Measurements from ENCODE around the gene ZSCAN10. TPM values are rescaled to one million over a fixed set of nuclear protein-coding genes. Genes with fewer than 3 reads are reported as not detected.
"Not testable (repeated sequence)": the region's sequence is repeated elsewhere in the genome, so short reads cannot be mapped to it uniquely, and the experiment has no call there.

The ZSCAN10 gene
- polyA plus RNA-seq, 1 donor (not counting 4 experiments of a cell fraction or from before 2014, with no cell fraction given): not detected

DNA sequence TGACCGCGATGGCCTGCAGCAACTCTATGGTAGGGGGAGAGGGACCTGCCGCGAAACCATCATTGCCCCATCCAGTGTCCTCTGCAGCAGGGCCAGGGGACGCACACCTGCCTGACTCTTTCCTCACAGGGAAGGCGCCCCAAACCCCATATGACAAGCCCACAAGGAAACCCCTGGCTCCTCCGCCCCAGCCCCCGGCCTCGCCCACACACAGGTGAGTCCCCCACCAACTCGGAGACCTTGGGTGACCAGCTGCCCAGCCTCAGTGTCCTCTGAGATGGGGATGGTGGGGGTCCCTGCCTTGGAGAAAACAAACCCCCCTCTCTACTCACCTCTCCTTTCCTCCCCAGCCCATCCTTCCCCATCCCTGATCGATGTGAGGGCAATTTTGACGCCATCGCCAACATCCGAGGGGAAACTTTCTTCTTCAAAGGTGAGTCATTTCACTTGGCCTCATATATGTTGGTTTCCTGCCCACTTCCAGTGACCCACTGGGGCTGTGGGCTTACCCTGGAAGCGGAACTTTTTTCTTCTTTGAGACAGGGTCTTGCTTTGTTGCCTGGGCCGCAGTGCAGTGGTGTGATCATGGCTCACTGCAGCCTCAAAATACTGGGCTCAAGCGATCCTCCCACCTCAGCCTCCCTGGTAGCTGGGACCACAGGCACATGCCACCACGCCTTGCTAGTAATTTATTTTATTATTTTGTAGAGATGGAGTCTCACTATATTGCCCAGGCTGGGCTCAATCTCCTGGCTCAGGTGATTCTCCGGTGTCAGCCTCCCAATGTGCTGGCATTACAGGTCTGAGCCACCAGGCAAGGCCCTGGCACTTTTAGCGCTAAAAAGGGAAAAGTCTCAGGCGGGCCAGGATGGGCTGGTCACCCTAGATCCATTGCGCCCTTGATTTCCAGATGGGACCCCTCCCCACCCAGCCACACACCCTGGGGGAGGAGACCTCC, 41.6 kb downstream of the ZSCAN10 start:
- no peak for FAIRE-seq

DNA sequence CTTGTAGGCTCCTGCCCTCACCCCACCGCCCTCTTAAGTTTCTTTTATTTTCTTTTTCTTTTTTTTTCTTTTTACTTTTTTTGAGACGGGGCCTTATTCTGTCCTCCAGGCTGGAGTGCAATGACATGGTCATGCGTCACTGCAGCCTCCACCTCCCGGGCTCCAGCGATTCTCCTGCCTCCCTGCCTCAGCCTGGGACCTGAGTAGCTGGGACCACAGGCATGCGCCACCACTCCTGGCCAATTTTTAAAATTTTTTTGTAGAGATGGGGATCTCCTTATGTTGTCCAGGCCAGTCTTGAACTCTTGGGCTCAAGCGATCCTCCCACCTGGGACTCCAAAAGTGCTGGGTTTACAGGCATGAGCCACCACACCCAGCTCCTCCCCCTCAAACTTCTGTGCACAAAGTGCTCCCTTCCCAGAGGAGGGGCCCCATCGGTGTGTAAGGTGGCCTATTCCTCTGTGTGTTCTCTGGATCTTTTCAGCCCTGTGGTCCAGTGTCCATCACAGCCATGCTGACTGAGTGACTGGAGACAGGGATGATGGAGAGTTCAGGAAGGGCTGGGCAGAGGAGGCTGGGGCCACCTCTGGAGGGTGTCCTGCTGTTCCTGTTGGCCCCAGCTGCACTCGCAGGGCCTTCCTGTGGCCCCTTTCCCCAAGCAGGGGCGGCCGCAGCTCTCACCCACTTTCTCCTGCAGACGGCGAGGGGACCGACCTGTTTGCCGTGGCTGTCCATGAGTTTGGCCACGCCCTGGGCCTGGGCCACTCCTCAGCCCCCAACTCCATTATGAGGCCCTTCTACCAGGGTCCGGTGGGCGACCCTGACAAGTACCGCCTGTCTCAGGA, 42.5 kb downstream of the ZSCAN10 start:
- no peaks in the 10 kb centered on the region for H4K20me1 ChIP-seq (ENCODE audit: control insufficient read depth, extremely low read depth, insufficient read depth, low read length)
- no peak overlapping the region for H3K4me2 ChIP-seq (ENCODE audit: control insufficient read depth, extremely low read depth, insufficient read depth, low read depth, low read length)
- H3K9me1 ChIP-seq (ENCODE audit: control insufficient read depth, extremely low read depth, insufficient read depth, low read length): no peaks in the 10 kb centered on the region
- FAIRE-seq: no peak
- H3K27ac ChIP-seq (ENCODE audit: control insufficient read depth, insufficient read depth, low read length): no peak overlapping the region
- DNase-seq (ENCODE audit: low read depth, low spot score): no peak
- H2AFZ ChIP-seq (ENCODE audit: control insufficient read depth, low read length): no peak overlapping the region
- no peaks in the 10 kb centered on the region for H3K9me3 ChIP-seq (ENCODE audit: control insufficient read depth, low read depth, low read length)
- no peaks in the 10 kb centered on the region for H3K79me2 ChIP-seq (ENCODE audit: control insufficient read depth, insufficient read depth, low read length)
- no peak overlapping the region for H3K4me3 ChIP-seq (ENCODE audit: control insufficient read depth in 2 of 3, extremely low read depth in 1 of 3, insufficient read depth in 2 of 3, low read depth in 1 of 3, low read length in 3 of 3)
- dilution Hi-C loops (cut with MboI; ENCODE audit: extremely low pct_ligation_motif_present, low sequenced_read_pairs): no loop called here
- H3K36me3 ChIP-seq (ENCODE audit: control insufficient read depth in 2 of 2, extremely low read depth in 1 of 2, insufficient read depth in 2 of 2, low read length in 2 of 2): peaks cover 0 to 6% of the 10 kb centered on the region in 2 experiments
- TF ChIP-seq EZH2 (IDR thresholded peaks at IDR 0.05; ENCODE audit: low read length): no peak
- TF ChIP-seq, protein P1, sequence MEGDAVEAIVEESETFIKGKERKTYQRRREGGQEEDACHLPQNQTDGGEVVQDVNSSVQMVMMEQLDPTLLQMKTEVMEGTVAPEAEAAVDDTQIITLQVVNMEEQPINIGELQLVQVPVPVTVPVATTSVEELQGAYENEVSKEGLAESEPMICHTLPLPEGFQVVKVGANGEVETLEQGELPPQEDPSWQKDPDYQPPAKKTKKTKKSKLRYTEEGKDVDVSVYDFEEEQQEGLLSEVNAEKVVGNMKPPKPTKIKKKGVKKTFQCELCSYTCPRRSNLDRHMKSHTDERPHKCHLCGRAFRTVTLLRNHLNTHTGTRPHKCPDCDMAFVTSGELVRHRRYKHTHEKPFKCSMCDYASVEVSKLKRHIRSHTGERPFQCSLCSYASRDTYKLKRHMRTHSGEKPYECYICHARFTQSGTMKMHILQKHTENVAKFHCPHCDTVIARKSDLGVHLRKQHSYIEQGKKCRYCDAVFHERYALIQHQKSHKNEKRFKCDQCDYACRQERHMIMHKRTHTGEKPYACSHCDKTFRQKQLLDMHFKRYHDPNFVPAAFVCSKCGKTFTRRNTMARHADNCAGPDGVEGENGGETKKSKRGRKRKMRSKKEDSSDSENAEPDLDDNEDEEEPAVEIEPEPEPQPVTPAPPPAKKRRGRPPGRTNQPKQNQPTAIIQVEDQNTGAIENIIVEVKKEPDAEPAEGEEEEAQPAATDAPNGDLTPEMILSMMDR (optimal IDR thresholded peaks at IDR 0.05 in 1 of 3, IDR thresholded peaks at IDR 0.05 in 1 of 3, conservative IDR thresholded peaks at IDR 0.05 in 1 of 3; ENCODE audit: extremely low read depth in 1 of 3, insufficient read depth in 2 of 3, low read length in 3 of 3): no peak
- peaks cover 8% of the 10 kb centered on the region for H3K4me1 ChIP-seq (ENCODE audit: control insufficient read depth, extremely low read depth, insufficient read depth, low read length)
- H3K9ac ChIP-seq (ENCODE audit: control insufficient read depth, extremely low read depth, insufficient read depth, low read length): no peak overlapping the region
- no peaks in the 10 kb centered on the region for H3K27me3 ChIP-seq (ENCODE audit: control insufficient read depth, extremely low read depth, insufficient read depth, low read length)

More for the DNA sequence above, 41.6 kb downstream of the ZSCAN10 start:
- H3K9me3 ChIP-seq (ENCODE audit: control insufficient read depth, low read depth, low read length): no peaks in the 10 kb centered on the region
- H3K4me1 ChIP-seq (ENCODE audit: control insufficient read depth, extremely low read depth, insufficient read depth, low read length): peaks cover 8% of the 10 kb centered on the region
- no peak overlapping the region for H3K9ac ChIP-seq (ENCODE audit: control insufficient read depth, extremely low read depth, insufficient read depth, low read length)
- H3K79me2 ChIP-seq (ENCODE audit: control insufficient read depth, insufficient read depth, low read length): no peaks in the 10 kb centered on the region
- peaks cover 0 to 6% of the 10 kb centered on the region in 2 experiments for H3K36me3 ChIP-seq (ENCODE audit: control insufficient read depth in 2 of 2, extremely low read depth in 1 of 2, insufficient read depth in 2 of 2, low read length in 2 of 2)
- no peak for DNase-seq (ENCODE audit: low read depth, low spot score)
- no peaks in the 10 kb centered on the region for H3K27me3 ChIP-seq (ENCODE audit: control insufficient read depth, extremely low read depth, insufficient read depth, low read length)
- H3K27ac ChIP-seq (ENCODE audit: control insufficient read depth, insufficient read depth, low read length): no peak overlapping the region
- no peak for TF ChIP-seq EZH2 (IDR thresholded peaks at IDR 0.05; ENCODE audit: low read length)
- TF ChIP-seq, protein P1 (optimal IDR thresholded peaks at IDR 0.05 in 1 of 3, IDR thresholded peaks at IDR 0.05 in 1 of 3, conservative IDR thresholded peaks at IDR 0.05 in 1 of 3; ENCODE audit: extremely low read depth in 1 of 3, insufficient read depth in 2 of 3, low read length in 3 of 3): no peak
- dilution Hi-C loops (cut with MboI; ENCODE audit: extremely low pct_ligation_motif_present, low sequenced_read_pairs): no loop called here
- H3K4me3 ChIP-seq (ENCODE audit: control insufficient read depth in 2 of 3, extremely low read depth in 1 of 3, insufficient read depth in 2 of 3, low read depth in 1 of 3, low read length in 3 of 3): peak overlapping the region in 2 of 3 experiments; percentile 81 to 97
- H4K20me1 ChIP-seq (ENCODE audit: control insufficient read depth, extremely low read depth, insufficient read depth, low read length): no peaks in the 10 kb centered on the region
- H2AFZ ChIP-seq (ENCODE audit: control insufficient read depth, low read length): no peak overlapping the region
- H3K9me1 ChIP-seq (ENCODE audit: control insufficient read depth, extremely low read depth, insufficient read depth, low read length): no peaks in the 10 kb centered on the region
- H3K4me2 ChIP-seq (ENCODE audit: control insufficient read depth, extremely low read depth, insufficient read depth, low read depth, low read length): peak overlapping the region; percentile 82

DNA sequence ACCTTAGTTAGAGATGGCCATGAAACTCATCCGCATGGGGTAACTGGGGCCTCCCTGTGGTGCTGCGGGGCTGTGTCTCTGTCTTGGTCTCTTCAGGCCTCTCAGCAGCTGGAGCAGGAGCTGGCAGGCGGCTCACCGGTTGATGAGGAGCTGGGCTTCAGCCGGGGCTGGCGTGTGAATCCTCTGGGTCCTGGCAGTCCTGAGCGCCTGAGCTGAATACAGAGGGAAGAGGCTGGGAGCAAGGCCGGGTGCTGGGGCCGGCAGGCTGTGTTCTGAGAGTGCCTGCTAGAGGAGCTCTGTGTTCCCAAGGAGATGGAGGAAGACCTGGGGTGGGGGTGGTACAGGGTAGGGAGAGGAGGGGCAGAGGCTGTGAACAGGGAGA, 43.4 kb downstream of the ZSCAN10 start:
- FAIRE-seq; H3K4me3 ChIP-seq (ENCODE audit: control insufficient read depth in 2 of 3, extremely low read depth in 1 of 3, insufficient read depth in 2 of 3, low read depth in 1 of 3, low read length in 3 of 3); H3K36me3 ChIP-seq (ENCODE audit: control insufficient read depth in 2 of 2, extremely low read depth in 1 of 2, insufficient read depth in 2 of 2, low read length in 2 of 2); H3K27ac ChIP-seq (ENCODE audit: control insufficient read depth, insufficient read depth, low read length); H3K79me2 ChIP-seq (ENCODE audit: control insufficient read depth, insufficient read depth, low read length); H3K4me2 ChIP-seq (ENCODE audit: control insufficient read depth, extremely low read depth, insufficient read depth, low read depth, low read length); DNase-seq (ENCODE audit: low read depth, low spot score); H2AFZ ChIP-seq (ENCODE audit: control insufficient read depth, low read length); H3K27me3 ChIP-seq (ENCODE audit: control insufficient read depth, extremely low read depth, insufficient read depth, low read length); H3K4me1 ChIP-seq (ENCODE audit: control insufficient read depth, extremely low read depth, insufficient read depth, low read length); H3K9me3 ChIP-seq (ENCODE audit: control insufficient read depth, low read depth, low read length); H4K20me1 ChIP-seq (ENCODE audit: control insufficient read depth, extremely low read depth, insufficient read depth, low read length); H3K9me1 ChIP-seq (ENCODE audit: control insufficient read depth, extremely low read depth, insufficient read depth, low read length); H3K9ac ChIP-seq (ENCODE audit: control insufficient read depth, extremely low read depth, insufficient read depth, low read length); dilution Hi-C loops (cut with MboI; ENCODE audit: extremely low pct_ligation_motif_present, low sequenced_read_pairs): not testable (repeated sequence)

All from keratinocyte (primary cell).